Right lobe of liver (tissue), 6 donors: ENCODE measurements around the gene GOLGA6A. TPM values are rescaled to one million over a fixed set of nuclear protein-coding genes. Genes with fewer than 3 reads are reported as not detected.

ENCODE experiments used
- ATAC-seq, 4 donors: fragments of 200-7000 bp; cut with Tn5 transposase; one replicate each; pipeline ENCODE4 v1.9.1; 2020; ENCODE audit warnings: mild to moderate bottlenecking in 4 of 4, moderate library complexity in 4 of 4
- DNase-seq, 3 donors: peaks; one replicate each; pipeline ENCODE4 v3.0.0-alpha.2; 2020
- H3K27ac ChIP-seq, 3 donors: fragments of 200-600 bp; one replicate each; pipeline ENCODE4 v1.8.0; 2022
- H3K27me3 ChIP-seq, 2 donors: fragments of 200-600 bp; one replicate each; pipeline ENCODE4 v1.8.0; 2022
- H3K36me3 ChIP-seq, 4 donors: fragments of 200-600 bp; sonication (generic) in 1 of 4; one replicate each; pipeline versions ENCODE4 v1.5.1 to v1.8.0; 2017 to 2022; ENCODE audit warnings: control low read depth in 1 of 4
- H3K4me1 ChIP-seq, 4 donors: fragments of 200-600 bp; sonication (generic) in 1 of 4; one replicate each; pipeline versions ENCODE4 v1.5.1 to v1.8.0; 2017 to 2022; ENCODE audit warnings: control low read depth in 1 of 4
- H3K4me3 ChIP-seq, 3 donors: fragments of 200-600 bp; one replicate each; pipeline ENCODE4 v1.8.0; 2022
- H3K9me3 ChIP-seq, 4 donors: fragments of 200-600 bp; sonication (generic) in 1 of 4; one replicate each; pipeline versions ENCODE4 v1.5.1 to v1.8.0; 2017 to 2022; ENCODE audit warnings: control low read depth in 1 of 4
- POLR2A ChIP-seq: fragments of 450-650 bp; IDR thresholded peaks from one replicate; pipeline ENCODE4 v1.6.1; 2017; ENCODE audit warnings: antibody characterized with exemption, mild to moderate bottlenecking
- WGBS: methylation state at CpG from one replicate; pipeline ENCODE4 v1.1.6; 2018; ENCODE audit warnings: low coverage, low lambda C conversion rate; ENCODE audit not compliant: insufficient coverage; ENCODE audit errors: missing lambda C conversion rate; 5-methylcytosine and 5-hydroxymethylcytosine counted together
- intact Hi-C, 2 donors: fragments of 100-400 bp; cut with DNase I; formaldehyde crosslinking; loops; one replicate each; pipeline versions ENCODE4 v1.11.2 to v1.14.1; 2022
- small RNA-seq, 2 experiments: library from RNA; depleted of rRNA; stranded (forward); fragments of <200 nt; gene quantifications; one replicate each; pipeline ENCODE3, GENCODE V24; 2016
- total RNA-seq, 6 experiments: library from RNA; depleted of rRNA in 2 of 6; stranded (reverse); fragments of >200 nt in 2 of 6; fragmentation: NEBNext Ultra II Directional in 3 of 6; extraction: Animal tissue kit (Norgen Biotek cat#: 25700) in 3 of 6; gene quantifications; one replicate each; pipeline versions ENCODE4 v1.1.0 to v1.2.4, GENCODE V29; 2016 to 2023
- TF ChIP-seq, protein P1 (sequence below), 4 donors: fragments of 200-600 bp in 3 of 4; fragments of 450-650 bp in 1 of 4; IDR thresholded peaks; one replicate each; pipeline versions ENCODE4 v1.5.1 to v1.8.0; 2016 to 2022; ENCODE audit warnings: antibody characterized with exemption in 4 of 4, mild to moderate bottlenecking in 2 of 4
- donor health status: DM: no; HTN: yes; CAD: no.
- donor health status: DM: no; HTN: no; CAD: no.
- donor health status: DM: no; HTN: no; CAD: no.
- donor health status: DM: no; HTN: yes; CAD: no.
- donor health status: DM: no; HTN: yes; CAD: no.

GOLGA6A gene
- total RNA-seq, 6 experiments from 2014 or later = 0.35 to 1.6 (median 0.72) TPM

DNA sequence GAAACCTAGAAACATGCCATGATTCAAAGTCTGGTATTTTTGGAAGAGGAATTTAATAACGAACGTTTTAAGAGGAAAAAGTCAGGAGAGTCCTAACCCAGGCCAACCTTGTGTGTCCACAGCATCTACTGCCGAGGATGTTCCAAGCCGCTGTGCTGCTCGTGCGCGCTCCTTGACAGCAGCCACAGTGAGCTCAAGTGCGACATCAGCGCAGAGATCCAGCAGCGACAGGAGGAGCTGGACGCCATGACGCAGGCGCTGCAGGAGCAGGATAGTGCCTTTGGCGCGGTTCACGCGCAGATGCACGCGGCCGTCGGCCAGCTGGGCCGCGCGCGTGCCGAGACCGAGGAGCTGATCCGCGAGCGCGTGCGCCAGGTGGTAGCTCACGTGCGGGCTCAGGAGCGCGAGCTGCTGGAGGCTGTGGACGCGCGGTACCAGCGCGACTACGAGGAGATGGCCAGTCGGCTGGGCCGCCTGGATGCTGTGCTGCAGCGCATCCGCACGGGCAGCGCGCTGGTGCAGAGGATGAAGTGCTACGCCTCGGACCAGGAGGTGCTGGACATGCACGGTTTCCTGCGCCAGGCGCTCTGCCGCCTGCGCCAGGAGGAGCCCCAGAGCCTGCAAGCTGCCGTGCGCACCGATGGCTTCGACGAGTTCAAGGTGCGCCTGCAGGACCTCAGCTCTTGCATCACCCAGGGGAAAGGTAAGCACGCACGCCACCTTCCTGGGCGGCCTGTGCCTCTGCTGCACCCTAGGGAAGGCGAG, 59.5 kb downstream of the GOLGA6A start:
- Histone ChIP-seq H3K27ac (no peak overlapping the region), H3K4me3 (no peak overlapping the region), H3K27me3 (no peaks in the 10 kb centered on the region), H3K9me3 (no peaks in the 10 kb centered on the region), H3K36me3 (peaks cover 0 to 39% (median 16%) of the 10 kb centered on the region in 4 donors), H3K4me1 (no peaks in the 10 kb centered on the region)
- 94% methylated on average over 25 of the region's 66 CpGs for WGBS
- ATAC-seq (no peak), DNase-seq (no peak)
- TF ChIP-seq, protein P1, sequence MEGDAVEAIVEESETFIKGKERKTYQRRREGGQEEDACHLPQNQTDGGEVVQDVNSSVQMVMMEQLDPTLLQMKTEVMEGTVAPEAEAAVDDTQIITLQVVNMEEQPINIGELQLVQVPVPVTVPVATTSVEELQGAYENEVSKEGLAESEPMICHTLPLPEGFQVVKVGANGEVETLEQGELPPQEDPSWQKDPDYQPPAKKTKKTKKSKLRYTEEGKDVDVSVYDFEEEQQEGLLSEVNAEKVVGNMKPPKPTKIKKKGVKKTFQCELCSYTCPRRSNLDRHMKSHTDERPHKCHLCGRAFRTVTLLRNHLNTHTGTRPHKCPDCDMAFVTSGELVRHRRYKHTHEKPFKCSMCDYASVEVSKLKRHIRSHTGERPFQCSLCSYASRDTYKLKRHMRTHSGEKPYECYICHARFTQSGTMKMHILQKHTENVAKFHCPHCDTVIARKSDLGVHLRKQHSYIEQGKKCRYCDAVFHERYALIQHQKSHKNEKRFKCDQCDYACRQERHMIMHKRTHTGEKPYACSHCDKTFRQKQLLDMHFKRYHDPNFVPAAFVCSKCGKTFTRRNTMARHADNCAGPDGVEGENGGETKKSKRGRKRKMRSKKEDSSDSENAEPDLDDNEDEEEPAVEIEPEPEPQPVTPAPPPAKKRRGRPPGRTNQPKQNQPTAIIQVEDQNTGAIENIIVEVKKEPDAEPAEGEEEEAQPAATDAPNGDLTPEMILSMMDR (IDR thresholded peaks at IDR 0.05) = no peak
- no peak for TF ChIP-seq POLR2A
- intact Hi-C loops = no loop called here

Small RNA genes lying within 50 kb of the gene (small RNA-seq; reads per million reads assigned to genes)
- 0 reads per million in 2 experiments for gene RN7SL429P

Other genes with a start within 250 kb of the GOLGA6A start
- gene TBC1D21, start 209.0 kb downstream of the GOLGA6A start, total RNA-seq = not detected
- gene LOXL1, start 156.1 kb downstream of the GOLGA6A start, total RNA-seq = 1 to 10 TPM in 3 of 6 experiments, under 1 TPM in 3; 0.29 to 2.3 (median 0.83) TPM
- gene STOML1, start 90.3 kb downstream of the GOLGA6A start, total RNA-seq = 10 to 100 TPM in 1 of 6 experiments, 1 to 10 TPM in 5; 7.2 to 12.7 (median 8.3) TPM
- gene PML, start 87.8 kb downstream of the GOLGA6A start, total RNA-seq = 10 to 100 TPM; 10.8 to 36.1 (median 16.7) TPM
- gene ISLR2, start 48.0 kb upstream of the GOLGA6A start, total RNA-seq = under 1 TPM in 1 of 6 experiments, not detected in 5; 0.04 TPM
- 1 to 10 TPM; 1.5 to 9.9 (median 2.6) TPM for gene ISLR, start 91.2 kb upstream of the GOLGA6A start, total RNA-seq
- gene STRA6, start 120.2 kb upstream of the GOLGA6A start, total RNA-seq = under 1 TPM in 1 of 6 experiments, not detected in 5; 0.12 TPM
- gene CCDC33, start 153.8 kb upstream of the GOLGA6A start, total RNA-seq = not detected